ENCODE measurements around the gene RTCB.

DNA sequence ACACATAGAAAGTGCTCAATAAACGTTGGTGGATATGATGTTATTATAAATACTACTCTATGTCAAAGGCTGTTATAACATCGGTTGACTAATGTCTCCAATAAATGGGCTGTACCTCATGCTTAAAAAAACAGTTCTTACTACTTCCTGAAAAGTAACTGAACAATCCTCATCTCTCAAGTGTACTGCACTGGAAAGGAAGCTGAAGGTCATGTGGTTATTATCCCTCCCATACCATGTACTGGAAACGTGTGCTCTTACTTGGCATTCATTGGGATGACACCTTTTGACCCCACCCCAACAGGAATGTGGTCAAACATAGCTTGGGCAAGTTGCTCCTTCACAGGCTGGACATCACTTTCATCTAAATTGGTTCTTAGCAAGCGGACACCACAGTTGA lies 10.6 kb downstream of the RTCB start:
- TF ChIP-seq TCF12 (IDR thresholded peaks at IDR 0.05) (no peak), EZH2phosphoT487 (IDR thresholded peaks at IDR 0.05; ENCODE audit: borderline replicate concordance, low read depth) (no peak), POLR2AphosphoS5 (IDR thresholded peaks at IDR 0.05; ENCODE audit: low read depth, low read length) (no peak), JUND (IDR thresholded peaks at IDR 0.05) (no peak), NRF1 (IDR thresholded peaks at IDR 0.05; ENCODE audit: low read depth, low read length) (no peak), NFIC (IDR thresholded peaks at IDR 0.05; ENCODE audit: borderline replicate concordance) (no peak), ELF1 (IDR thresholded peaks at IDR 0.05) (no peak)
- TF ChIP-seq, protein P1, sequence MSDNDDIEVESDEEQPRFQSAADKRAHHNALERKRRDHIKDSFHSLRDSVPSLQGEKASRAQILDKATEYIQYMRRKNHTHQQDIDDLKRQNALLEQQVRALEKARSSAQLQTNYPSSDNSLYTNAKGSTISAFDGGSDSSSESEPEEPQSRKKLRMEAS (IDR thresholded peaks at IDR 0.05; ENCODE audit: low read depth) = no peak
- TF ChIP-seq, protein P2, sequence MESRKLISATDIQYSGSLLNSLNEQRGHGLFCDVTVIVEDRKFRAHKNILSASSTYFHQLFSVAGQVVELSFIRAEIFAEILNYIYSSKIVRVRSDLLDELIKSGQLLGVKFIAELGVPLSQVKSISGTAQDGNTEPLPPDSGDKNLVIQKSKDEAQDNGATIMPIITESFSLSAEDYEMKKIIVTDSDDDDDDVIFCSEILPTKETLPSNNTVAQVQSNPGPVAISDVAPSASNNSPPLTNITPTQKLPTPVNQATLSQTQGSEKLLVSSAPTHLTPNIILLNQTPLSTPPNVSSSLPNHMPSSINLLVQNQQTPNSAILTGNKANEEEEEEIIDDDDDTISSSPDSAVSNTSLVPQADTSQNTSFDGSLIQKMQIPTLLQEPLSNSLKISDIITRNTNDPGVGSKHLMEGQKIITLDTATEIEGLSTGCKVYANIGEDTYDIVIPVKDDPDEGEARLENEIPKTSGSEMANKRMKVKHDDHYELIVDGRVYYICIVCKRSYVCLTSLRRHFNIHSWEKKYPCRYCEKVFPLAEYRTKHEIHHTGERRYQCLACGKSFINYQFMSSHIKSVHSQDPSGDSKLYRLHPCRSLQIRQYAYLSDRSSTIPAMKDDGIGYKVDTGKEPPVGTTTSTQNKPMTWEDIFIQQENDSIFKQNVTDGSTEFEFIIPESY (IDR thresholded peaks at IDR 0.05; ENCODE audit: borderline replicate concordance, low read depth) = no peak
- TF ChIP-seq, protein P3, sequence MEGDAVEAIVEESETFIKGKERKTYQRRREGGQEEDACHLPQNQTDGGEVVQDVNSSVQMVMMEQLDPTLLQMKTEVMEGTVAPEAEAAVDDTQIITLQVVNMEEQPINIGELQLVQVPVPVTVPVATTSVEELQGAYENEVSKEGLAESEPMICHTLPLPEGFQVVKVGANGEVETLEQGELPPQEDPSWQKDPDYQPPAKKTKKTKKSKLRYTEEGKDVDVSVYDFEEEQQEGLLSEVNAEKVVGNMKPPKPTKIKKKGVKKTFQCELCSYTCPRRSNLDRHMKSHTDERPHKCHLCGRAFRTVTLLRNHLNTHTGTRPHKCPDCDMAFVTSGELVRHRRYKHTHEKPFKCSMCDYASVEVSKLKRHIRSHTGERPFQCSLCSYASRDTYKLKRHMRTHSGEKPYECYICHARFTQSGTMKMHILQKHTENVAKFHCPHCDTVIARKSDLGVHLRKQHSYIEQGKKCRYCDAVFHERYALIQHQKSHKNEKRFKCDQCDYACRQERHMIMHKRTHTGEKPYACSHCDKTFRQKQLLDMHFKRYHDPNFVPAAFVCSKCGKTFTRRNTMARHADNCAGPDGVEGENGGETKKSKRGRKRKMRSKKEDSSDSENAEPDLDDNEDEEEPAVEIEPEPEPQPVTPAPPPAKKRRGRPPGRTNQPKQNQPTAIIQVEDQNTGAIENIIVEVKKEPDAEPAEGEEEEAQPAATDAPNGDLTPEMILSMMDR (IDR thresholded peaks at IDR 0.05) = no peak
- TF ChIP-seq, protein P4, sequence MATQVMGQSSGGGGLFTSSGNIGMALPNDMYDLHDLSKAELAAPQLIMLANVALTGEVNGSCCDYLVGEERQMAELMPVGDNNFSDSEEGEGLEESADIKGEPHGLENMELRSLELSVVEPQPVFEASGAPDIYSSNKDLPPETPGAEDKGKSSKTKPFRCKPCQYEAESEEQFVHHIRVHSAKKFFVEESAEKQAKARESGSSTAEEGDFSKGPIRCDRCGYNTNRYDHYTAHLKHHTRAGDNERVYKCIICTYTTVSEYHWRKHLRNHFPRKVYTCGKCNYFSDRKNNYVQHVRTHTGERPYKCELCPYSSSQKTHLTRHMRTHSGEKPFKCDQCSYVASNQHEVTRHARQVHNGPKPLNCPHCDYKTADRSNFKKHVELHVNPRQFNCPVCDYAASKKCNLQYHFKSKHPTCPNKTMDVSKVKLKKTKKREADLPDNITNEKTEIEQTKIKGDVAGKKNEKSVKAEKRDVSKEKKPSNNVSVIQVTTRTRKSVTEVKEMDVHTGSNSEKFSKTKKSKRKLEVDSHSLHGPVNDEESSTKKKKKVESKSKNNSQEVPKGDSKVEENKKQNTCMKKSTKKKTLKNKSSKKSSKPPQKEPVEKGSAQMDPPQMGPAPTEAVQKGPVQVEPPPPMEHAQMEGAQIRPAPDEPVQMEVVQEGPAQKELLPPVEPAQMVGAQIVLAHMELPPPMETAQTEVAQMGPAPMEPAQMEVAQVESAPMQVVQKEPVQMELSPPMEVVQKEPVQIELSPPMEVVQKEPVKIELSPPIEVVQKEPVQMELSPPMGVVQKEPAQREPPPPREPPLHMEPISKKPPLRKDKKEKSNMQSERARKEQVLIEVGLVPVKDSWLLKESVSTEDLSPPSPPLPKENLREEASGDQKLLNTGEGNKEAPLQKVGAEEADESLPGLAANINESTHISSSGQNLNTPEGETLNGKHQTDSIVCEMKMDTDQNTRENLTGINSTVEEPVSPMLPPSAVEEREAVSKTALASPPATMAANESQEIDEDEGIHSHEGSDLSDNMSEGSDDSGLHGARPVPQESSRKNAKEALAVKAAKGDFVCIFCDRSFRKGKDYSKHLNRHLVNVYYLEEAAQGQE (IDR thresholded peaks at IDR 0.05; ENCODE audit: low read depth, low read length) = no peak
- TF ChIP-seq, protein P5, sequence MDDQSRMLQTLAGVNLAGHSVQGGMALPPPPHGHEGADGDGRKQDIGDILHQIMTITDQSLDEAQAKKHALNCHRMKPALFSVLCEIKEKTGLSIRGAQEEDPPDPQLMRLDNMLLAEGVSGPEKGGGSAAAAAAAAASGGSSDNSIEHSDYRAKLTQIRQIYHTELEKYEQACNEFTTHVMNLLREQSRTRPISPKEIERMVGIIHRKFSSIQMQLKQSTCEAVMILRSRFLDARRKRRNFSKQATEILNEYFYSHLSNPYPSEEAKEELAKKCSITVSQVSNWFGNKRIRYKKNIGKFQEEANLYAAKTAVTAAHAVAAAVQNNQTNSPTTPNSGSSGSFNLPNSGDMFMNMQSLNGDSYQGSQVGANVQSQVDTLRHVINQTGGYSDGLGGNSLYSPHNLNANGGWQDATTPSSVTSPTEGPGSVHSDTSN (IDR thresholded peaks at IDR 0.05) = no peak
